ENCODE results near the gene GNA14.

- TF ChIP-seq CTCF (IDR thresholded peaks at IDR 0.05) (no peak), POLR2A (IDR thresholded peaks at IDR 0.05) (no peak)
These were observed 185.0 kb downstream of the GNA14 start for GRCh38 chr9:77463151-77463550.

Measured in thyroid gland (tissue), 4 donors.